Adipocyte (in vitro differentiated cells): ENCODE data around the gene UTP14A.

Experiments used
- DNase-seq: peaks from one replicate; pipeline ENCODE4 v3.0.0-alpha.2; 2015; ENCODE audit warnings: low read depth
- H3K27me3 ChIP-seq: replicated peaks from 2 replicates; pipeline ENCODE4 v1.7.0; 2013; ENCODE audit warnings: mild to moderate bottlenecking, low read length, moderate library complexity; ENCODE audit not compliant: control insufficient read depth, insufficient read depth
- H3K36me3 ChIP-seq: 2 replicates; pipeline ENCODE4 v1.7.0; 2013; ENCODE audit warnings: low read length, mild to moderate bottlenecking, moderate library complexity; ENCODE audit not compliant: control insufficient read depth, insufficient read depth, severe bottlenecking
- H3K4me1 ChIP-seq: 2 replicates; pipeline ENCODE4 v1.7.0; 2013; ENCODE audit warnings: mild to moderate bottlenecking, low read length, moderate library complexity; ENCODE audit not compliant: control insufficient read depth, insufficient read depth
- H3K4me3 ChIP-seq: 2 replicates; pipeline ENCODE4 v1.7.0; 2013; ENCODE audit warnings: mild to moderate bottlenecking, low read length, moderate library complexity
- H3K9ac ChIP-seq: 2 replicates; pipeline ENCODE4 v1.7.0; 2013; ENCODE audit warnings: mild to moderate bottlenecking, low read length, moderate library complexity
- H3K9me3 ChIP-seq: 2 replicates; pipeline ENCODE4 v1.7.0; 2013; ENCODE audit warnings: mild to moderate bottlenecking, low read length, moderate library complexity; ENCODE audit not compliant: control insufficient read depth

UTP14A gene

DNA sequence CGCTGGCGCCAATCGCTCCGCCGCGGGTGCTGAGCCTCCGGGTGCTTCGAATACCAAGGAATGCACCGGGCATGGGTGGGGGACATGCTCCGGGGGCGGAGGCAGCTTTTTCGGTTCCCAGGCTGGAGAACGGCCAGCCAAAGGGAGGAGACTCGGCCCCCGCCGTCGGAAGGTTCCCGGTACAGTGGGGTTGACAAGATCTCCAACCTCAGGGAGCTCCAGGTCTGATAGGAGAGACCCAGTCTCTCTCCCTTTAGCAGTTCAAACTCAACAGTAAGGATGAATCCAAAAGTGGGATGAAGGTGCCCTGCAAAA, 47.3 kb downstream of the UTP14A start:
- H3K4me3 ChIP-seq, result no peak overlapping the region
- H3K27me3 ChIP-seq, result peaks cover 29% of the 10 kb centered on the region
- no peaks in the 10 kb centered on the region for H3K9me3 ChIP-seq
- no peaks in the 10 kb centered on the region for H3K36me3 ChIP-seq
- no peaks in the 10 kb centered on the region for H3K4me1 ChIP-seq
- H3K9ac ChIP-seq, result no peak overlapping the region
- DNase-seq, result no peak

DNA sequence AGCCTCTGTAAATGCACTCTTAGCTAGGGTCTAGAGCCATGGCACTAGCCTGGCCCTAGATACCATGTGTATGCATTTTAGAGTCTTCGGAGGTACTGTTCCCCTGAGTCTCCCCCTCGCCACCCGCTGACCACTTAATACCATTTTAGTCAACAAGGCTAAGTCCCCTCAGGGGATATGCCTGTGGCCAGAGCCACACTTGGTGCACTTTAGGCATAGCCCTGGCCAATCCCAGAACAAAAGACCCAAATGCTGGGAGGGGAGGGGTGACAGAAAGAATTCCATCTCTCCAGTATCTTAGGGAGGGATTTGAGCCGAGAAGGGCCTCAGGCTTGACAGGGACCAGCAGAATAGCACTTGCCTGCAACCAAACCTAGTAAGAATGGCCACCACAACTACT, 47.9 kb downstream of the UTP14A start:
- Histone ChIP-seq H3K4me3 (no peak overlapping the region), H3K9ac (no peak overlapping the region), H3K9me3 (no peaks in the 10 kb centered on the region), H3K27me3 (peaks cover 29% of the 10 kb centered on the region), H3K36me3 (no peaks in the 10 kb centered on the region), H3K4me1 (no peaks in the 10 kb centered on the region)
- no peak for DNase-seq

DNA sequence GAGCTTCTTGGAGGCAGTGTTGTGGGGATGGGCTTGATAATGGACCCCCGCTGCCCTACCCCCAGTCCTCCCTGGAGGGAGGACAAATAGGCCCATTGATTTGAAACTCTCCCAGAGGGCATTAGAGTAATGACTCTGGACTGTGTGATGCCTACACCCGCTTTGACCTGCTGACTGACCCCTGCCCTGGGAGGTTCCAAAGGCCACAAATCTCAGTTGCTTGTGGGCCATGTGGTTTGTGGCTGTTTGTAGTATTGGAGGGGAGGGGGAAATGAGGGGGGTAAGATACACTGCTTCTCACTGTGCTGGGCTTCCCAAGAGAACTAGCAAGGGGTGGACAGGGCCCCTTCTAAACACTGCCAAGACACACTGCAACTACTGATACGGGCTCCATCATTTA, 48.8 kb downstream of the UTP14A start:
- DNase-seq, result no peak
- H3K27me3 ChIP-seq, result peaks cover 28% of the 10 kb centered on the region
- no peaks in the 10 kb centered on the region for H3K9me3 ChIP-seq
- no peaks in the 10 kb centered on the region for H3K4me1 ChIP-seq
- H3K36me3 ChIP-seq, result no peaks in the 10 kb centered on the region
- H3K4me3 ChIP-seq, result no peak overlapping the region
- H3K9ac ChIP-seq, result no peak overlapping the region

DNA sequence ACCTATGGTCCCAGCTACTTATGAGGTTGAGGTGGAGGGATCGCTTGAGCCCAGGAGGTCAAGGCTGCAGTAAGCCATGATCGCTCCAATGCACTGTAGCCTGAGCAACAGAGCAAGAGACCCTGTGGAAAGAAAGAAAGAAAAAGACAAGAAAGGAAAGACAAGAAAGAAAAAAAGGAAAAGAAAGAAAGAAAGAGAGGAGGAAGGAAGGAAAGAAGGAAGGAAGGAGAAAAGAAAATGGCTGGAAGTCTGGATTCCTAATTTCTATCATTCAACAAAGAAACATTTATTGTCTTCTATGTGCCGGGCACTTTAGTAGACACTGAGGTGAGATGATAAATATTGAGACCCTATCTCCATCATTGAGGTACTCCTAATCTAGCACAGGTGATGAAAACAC, 49.7 kb downstream of the UTP14A start:
- Histone ChIP-seq H3K4me3 (no peak overlapping the region), H3K36me3 (no peaks in the 10 kb centered on the region), H3K9ac (no peak overlapping the region), H3K9me3 (no peaks in the 10 kb centered on the region), H3K27me3 (peaks cover 25% of the 10 kb centered on the region), H3K4me1 (no peaks in the 10 kb centered on the region)
- DNase-seq, result no peak

DNA sequence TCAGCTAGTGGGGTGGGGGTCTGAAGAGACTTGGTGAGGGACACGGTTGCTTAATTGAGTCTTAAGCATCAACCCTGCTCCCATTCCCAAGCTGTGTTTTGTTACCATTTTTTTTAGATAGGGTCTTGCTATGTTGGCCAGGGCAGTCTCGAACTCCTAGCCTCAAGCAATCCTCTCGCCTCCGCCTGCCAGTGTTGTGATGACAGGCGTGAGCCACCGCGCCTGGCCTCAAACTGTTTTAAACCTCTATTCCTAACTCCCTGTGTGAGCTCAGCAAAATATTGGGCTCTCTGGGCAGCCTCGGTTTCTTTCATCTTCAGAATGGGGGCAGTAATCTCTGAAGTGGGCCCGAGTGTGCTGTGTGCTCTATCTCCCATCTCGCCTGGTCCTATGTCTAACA, 50.2 kb downstream of the UTP14A start:
- H3K9ac ChIP-seq, result no peak overlapping the region
- DNase-seq, result no peak
- H3K36me3 ChIP-seq, result no peaks in the 10 kb centered on the region
- H3K4me3 ChIP-seq, result no peak overlapping the region
- no peaks in the 10 kb centered on the region for H3K9me3 ChIP-seq
- peaks cover 21% of the 10 kb centered on the region for H3K27me3 ChIP-seq
- H3K4me1 ChIP-seq, result no peaks in the 10 kb centered on the region

- H3K36me3 ChIP-seq, result no peaks in the 10 kb centered on the region
- peaks cover 27% of the 10 kb centered on the region for H3K27me3 ChIP-seq
- DNase-seq, result no peak
- H3K9me3 ChIP-seq, result no peaks in the 10 kb centered on the region
- peak overlapping the region; percentile 56 for H3K9ac ChIP-seq
- peak overlapping the region; percentile 54 for H3K4me3 ChIP-seq
- no peaks in the 10 kb centered on the region for H3K4me1 ChIP-seq
Measured at GRCh38 chrX:129956765-129957164, 50.8 kb downstream of the UTP14A start.

GRCh38 chrX:129957241-129958082, 51.5 kb downstream of the UTP14A start:
- no peaks in the 10 kb centered on the region for H3K9me3 ChIP-seq
- peaks cover 24% of the 10 kb centered on the region for H3K27me3 ChIP-seq
- H3K4me3 ChIP-seq, result peak overlapping the region; percentile 68
- H3K4me1 ChIP-seq, result no peaks in the 10 kb centered on the region
- H3K9ac ChIP-seq, result peak overlapping the region; percentile 69
- DNase-seq, result peak; percentile 45
- H3K36me3 ChIP-seq, result no peaks in the 10 kb centered on the region

DNA sequence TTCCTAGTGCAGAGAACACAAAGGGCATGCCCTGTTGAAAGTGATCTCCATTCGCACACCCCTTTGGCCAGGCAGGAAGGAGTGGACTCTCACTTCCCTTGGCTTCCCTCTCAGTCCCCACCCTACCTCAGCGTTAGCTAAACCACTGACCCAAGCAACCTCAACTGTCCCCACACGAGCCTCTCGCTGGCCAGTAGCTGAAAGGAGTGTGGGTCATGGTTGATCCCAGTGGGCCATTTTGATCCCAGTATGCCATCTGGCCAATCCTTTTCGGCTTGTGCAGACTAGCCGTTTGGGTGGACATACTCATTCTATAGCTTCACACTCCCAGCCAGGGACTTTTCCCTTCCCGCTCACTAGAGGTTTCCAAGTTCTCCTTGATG, 52.1 kb downstream of the UTP14A start:
- H3K27me3 ChIP-seq, result peaks cover 27% of the 10 kb centered on the region
- no peaks in the 10 kb centered on the region for H3K9me3 ChIP-seq
- H3K36me3 ChIP-seq, result no peaks in the 10 kb centered on the region
- no peaks in the 10 kb centered on the region for H3K4me1 ChIP-seq
- H3K4me3 ChIP-seq, result no peak overlapping the region
- H3K9ac ChIP-seq, result no peak overlapping the region
- DNase-seq, result no peak

- Histone ChIP-seq H3K9me3 (no peaks in the 10 kb centered on the region), H3K9ac (no peak overlapping the region), H3K4me1 (no peaks in the 10 kb centered on the region), H3K27me3 (peaks cover 29% of the 10 kb centered on the region), H3K36me3 (no peaks in the 10 kb centered on the region), H3K4me3 (no peak overlapping the region)
- DNase-seq, result no peak
Measured at GRCh38 chrX:129958814-129959492, 53.0 kb downstream of the UTP14A start.

- DNase-seq, result peak; percentile 40
Measured at GRCh38 chrX:129959493-129959832, 53.5 kb downstream of the UTP14A start.

GRCh38 chrX:129961180-129962083, 55.5 kb downstream of the UTP14A start:
- no peak for DNase-seq
- Histone ChIP-seq H3K4me1 (no peaks in the 10 kb centered on the region), H3K4me3 (no peak overlapping the region), H3K9me3 (no peaks in the 10 kb centered on the region), H3K27me3 (peaks cover 28% of the 10 kb centered on the region), H3K9ac (no peak overlapping the region), H3K36me3 (no peaks in the 10 kb centered on the region)

More at GRCh38 chrX:129959493-129959832, 53.5 kb downstream of the UTP14A start:
- H3K4me1 ChIP-seq, result no peaks in the 10 kb centered on the region
- H3K27me3 ChIP-seq, result peaks cover 29% of the 10 kb centered on the region
- no peaks in the 10 kb centered on the region for H3K9me3 ChIP-seq
- H3K9ac ChIP-seq, result no peak overlapping the region
- no peak overlapping the region for H3K4me3 ChIP-seq
- no peaks in the 10 kb centered on the region for H3K36me3 ChIP-seq
